Liver (tissue), 3 donors: ENCODE measurements around the gene IGF2BP2.

Source experiments
- ATF3 ChIP-seq: IDR thresholded peaks from 2 replicates; pipeline ENCODE4 v1.6.1; 2016; ENCODE audit warnings: antibody characterized with exemption
- EGR1 ChIP-seq, 2 donors: IDR thresholded peaks; 2 replicates each; pipeline ENCODE4 v1.6.1; 2016 to 2018; ENCODE audit warnings: antibody characterized with exemption in 2 of 2, low read depth in 2 of 2
- FOXA1 ChIP-seq: IDR thresholded peaks from 2 replicates; pipeline ENCODE4 v1.6.1; 2016; ENCODE audit warnings: antibody characterized with exemption
- GABPA ChIP-seq, 2 donors: IDR thresholded peaks in 1 of 2; conservative IDR thresholded peaks in 1 of 2; 2 replicates each; pipeline ENCODE4 v1.6.1; 2016; ENCODE audit warnings: antibody characterized with exemption in 2 of 2, mild to moderate bottlenecking in 1 of 2, moderate library complexity in 1 of 2
- JUND ChIP-seq, 2 donors: IDR thresholded peaks; 2 replicates each; pipeline ENCODE4 v1.6.1; 2016; ENCODE audit warnings: antibody characterized with exemption in 2 of 2
- MAX ChIP-seq: IDR thresholded peaks from 2 replicates; pipeline ENCODE4 v1.6.1; 2016; ENCODE audit warnings: antibody characterized with exemption
- RAD21 ChIP-seq, 2 donors: IDR thresholded peaks; 2 replicates each; pipeline ENCODE4 v1.6.1; 2016; ENCODE audit warnings: antibody characterized with exemption in 2 of 2, mild to moderate bottlenecking in 2 of 2
- RXRA ChIP-seq, 2 donors: IDR thresholded peaks; 2 replicates each; pipeline ENCODE4 v1.6.1; 2017 to 2018; ENCODE audit warnings: antibody characterized with exemption in 2 of 2, mild to moderate bottlenecking in 1 of 2
- SP1 ChIP-seq: IDR thresholded peaks from 2 replicates; pipeline ENCODE4 v1.6.1; 2018; ENCODE audit warnings: antibody characterized with exemption, mild to moderate bottlenecking
- TAF1 ChIP-seq: conservative IDR thresholded peaks from 2 replicates; pipeline ENCODE4 v1.6.1; 2016; ENCODE audit warnings: antibody characterized with exemption, mild to moderate bottlenecking
- YY1 ChIP-seq: IDR thresholded peaks from 2 replicates; pipeline ENCODE4 v1.6.1; 2016; ENCODE audit warnings: antibody characterized with exemption, mild to moderate bottlenecking
- TF ChIP-seq, protein P1 (sequence below): fragments of 150-350 bp; IDR thresholded peaks from 2 replicates; pipeline ENCODE4 v1.5.1; 2017; ENCODE audit warnings: improper control_type of control experiment, low read depth, low read length; ENCODE audit not compliant: missing input control
- TF ChIP-seq, protein P2 (sequence below): IDR thresholded peaks from 2 replicates; pipeline ENCODE4 v1.6.1; 2016; ENCODE audit warnings: antibody characterized with exemption, mild to moderate bottlenecking
- donor health status: healthy.
- donor health status: healthy.

GRCh38 chr3:185656321-185656840 lies 168.5 kb downstream of the IGF2BP2 start:
- TF ChIP-seq, protein P1, sequence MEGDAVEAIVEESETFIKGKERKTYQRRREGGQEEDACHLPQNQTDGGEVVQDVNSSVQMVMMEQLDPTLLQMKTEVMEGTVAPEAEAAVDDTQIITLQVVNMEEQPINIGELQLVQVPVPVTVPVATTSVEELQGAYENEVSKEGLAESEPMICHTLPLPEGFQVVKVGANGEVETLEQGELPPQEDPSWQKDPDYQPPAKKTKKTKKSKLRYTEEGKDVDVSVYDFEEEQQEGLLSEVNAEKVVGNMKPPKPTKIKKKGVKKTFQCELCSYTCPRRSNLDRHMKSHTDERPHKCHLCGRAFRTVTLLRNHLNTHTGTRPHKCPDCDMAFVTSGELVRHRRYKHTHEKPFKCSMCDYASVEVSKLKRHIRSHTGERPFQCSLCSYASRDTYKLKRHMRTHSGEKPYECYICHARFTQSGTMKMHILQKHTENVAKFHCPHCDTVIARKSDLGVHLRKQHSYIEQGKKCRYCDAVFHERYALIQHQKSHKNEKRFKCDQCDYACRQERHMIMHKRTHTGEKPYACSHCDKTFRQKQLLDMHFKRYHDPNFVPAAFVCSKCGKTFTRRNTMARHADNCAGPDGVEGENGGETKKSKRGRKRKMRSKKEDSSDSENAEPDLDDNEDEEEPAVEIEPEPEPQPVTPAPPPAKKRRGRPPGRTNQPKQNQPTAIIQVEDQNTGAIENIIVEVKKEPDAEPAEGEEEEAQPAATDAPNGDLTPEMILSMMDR, result no peak
- no peak for TF ChIP-seq FOXA1
- TF ChIP-seq GABPA (IDR thresholded peaks at IDR 0.05 in 1 of 2, conservative IDR thresholded peaks at IDR 0.05 in 1 of 2), result no peak
- no peak for TF ChIP-seq EGR1 (IDR thresholded peaks at IDR 0.05; ENCODE audit: low read depth in 2 of 2)
- no peak for TF ChIP-seq ATF3
- TF ChIP-seq, protein P2, sequence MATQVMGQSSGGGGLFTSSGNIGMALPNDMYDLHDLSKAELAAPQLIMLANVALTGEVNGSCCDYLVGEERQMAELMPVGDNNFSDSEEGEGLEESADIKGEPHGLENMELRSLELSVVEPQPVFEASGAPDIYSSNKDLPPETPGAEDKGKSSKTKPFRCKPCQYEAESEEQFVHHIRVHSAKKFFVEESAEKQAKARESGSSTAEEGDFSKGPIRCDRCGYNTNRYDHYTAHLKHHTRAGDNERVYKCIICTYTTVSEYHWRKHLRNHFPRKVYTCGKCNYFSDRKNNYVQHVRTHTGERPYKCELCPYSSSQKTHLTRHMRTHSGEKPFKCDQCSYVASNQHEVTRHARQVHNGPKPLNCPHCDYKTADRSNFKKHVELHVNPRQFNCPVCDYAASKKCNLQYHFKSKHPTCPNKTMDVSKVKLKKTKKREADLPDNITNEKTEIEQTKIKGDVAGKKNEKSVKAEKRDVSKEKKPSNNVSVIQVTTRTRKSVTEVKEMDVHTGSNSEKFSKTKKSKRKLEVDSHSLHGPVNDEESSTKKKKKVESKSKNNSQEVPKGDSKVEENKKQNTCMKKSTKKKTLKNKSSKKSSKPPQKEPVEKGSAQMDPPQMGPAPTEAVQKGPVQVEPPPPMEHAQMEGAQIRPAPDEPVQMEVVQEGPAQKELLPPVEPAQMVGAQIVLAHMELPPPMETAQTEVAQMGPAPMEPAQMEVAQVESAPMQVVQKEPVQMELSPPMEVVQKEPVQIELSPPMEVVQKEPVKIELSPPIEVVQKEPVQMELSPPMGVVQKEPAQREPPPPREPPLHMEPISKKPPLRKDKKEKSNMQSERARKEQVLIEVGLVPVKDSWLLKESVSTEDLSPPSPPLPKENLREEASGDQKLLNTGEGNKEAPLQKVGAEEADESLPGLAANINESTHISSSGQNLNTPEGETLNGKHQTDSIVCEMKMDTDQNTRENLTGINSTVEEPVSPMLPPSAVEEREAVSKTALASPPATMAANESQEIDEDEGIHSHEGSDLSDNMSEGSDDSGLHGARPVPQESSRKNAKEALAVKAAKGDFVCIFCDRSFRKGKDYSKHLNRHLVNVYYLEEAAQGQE, result peak; percentile 9
- no peak for TF ChIP-seq RAD21 (IDR thresholded peaks at IDR 0.05)
- no peak for TF ChIP-seq TAF1
- no peak for TF ChIP-seq YY1
- no peak for TF ChIP-seq SP1
- TF ChIP-seq MAX, result no peak
- TF ChIP-seq RXRA (IDR thresholded peaks at IDR 0.05), result no peak
- peak in 1 of 2 donors; percentile 12 for TF ChIP-seq JUND (IDR thresholded peaks at IDR 0.05)
